Measurements from ENCODE around the gene CGB3.

The CGB3 gene

DNA sequence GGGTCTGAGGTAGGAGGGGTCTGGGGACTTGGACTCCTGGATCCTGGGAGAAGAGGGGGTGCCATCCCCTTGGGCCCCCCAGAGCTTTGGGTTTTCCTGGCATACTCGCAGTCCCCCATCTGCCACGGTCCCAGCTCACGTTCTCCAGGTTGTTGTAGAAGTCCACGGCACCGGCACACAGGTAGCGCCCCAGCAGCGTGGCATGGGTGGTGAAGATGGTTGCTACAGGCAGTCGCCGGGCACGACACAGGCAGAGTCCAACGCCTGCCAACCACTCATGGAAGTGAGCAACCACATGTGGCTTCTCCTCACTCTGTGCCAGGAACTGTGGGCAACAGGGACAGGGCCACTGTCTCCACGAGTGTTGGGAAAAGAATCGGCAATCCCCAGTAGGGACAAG is 38.4 kb downstream of the CGB3 start:
- DNase-seq = no peak

DNA sequence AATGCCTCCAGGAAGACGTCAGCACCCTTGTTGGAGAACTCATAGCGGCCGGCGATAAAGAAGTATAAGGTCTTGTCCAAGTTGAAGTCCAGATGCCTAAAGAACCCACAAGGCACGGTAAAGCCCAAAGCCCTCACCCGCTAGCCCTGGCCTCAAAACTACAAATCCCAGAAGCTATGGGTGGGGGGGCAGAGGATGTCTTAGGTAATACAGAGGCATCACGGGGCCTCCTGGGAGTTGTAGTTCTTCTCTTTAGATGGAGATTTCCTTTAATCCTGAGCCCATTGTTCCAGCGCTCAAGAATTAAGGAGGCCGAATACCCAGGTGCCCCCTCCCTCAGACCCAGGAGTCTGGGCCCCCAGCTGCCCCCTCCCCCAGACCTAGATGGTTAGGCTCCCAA is 41.9 kb downstream of the CGB3 start:
- DNase-seq = no peak

DNA sequence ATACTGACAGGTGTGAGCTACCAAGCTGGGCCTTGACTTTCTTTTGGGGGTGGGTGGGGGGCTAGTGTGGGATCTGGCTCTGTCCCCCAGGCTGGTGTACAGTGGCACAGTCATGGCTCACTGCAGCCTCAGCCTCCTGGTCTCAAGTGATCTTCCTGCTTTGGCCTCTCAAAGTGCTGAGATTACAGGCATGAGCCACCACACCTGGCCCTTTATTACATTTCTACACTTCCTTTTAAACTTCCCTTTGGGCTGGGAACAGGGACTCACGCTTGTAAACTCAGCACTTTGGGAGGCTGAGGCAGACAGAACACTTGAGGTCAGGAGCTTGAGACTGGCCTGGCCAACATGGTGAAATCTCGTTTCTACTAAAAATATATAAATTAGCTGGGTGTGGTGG is 47.1 kb downstream of the CGB3 start:
- no peak for DNase-seq

DNA sequence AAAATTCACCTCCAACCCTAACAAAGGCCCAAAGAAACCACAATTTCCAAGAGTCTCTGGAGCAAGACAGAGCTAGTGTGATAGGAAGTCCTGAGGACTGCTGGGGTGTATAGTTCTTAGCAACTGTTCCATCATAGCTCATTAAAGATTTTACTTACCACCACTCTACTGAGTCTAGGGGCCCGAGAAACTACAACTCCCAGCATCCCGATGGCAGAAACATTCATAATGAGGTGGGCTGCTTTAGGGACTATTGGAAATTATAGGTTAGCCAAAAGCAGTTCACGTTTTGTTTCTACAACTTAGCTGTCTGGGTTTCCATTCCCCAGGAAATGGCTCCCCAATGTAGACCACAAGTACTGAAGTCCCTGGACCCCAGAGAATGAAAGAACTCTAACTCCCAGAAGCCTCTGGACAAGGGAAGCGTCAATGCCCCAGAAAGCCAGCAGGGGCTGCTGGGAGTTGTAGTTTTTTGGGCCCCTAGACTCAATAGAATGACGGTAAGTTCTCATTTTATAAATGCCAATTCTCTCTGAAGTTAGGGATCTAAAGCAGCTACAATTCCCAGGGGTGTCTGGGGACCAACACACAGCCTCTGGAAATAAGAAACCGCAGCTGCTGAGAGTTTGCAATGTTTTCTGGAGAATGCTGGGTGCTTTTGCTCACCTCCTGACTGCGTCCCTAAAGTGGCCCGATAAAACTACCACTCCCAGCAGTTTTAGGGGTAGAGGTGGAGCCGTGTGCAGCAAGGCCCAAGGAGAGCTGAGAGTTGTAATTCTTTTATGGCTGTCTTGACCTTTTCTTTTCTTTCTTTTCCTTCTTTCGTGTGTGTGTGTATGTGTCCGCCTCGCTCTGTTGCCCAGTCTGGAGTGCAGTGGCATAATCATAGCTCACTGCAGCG is 47.9 kb downstream of the CGB3 start:
- peak; percentile 60 for DNase-seq
